ENCODE data around the gene USP30.

USP30 gene

DNA sequence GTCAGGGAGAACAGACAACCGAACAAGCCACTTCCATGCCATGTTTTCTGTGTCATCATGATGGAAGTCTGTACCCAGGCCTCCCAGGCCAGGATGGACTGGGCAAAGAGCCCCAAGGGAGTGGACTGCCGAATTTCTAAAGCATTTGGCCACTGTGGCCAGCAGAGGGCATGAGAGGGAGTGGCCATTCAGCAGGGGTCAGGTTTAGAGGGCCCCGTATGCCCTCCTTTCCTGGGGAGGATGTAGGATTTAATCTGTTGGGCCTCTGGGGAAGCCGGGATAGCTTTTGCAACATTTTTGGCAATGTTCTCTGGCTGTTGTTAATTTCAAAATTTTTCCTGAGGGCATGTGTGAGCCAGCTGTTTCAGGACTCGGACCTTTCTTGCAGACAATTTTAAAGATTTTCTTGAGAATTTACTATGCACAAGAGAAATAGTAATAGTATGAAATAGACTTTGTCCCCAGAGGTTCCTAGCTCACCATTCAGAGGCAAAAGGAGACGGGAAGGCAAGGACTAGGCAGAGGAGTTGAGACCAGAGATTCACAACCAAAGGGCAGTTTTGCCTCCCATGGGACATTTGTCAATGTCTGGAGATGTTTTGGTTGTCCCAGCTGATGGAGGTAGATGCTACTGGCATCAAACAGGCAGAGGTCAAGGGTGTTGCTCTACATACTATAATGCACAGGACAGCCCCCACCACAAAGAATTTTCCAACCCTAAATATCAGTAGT is 82.0 kb downstream of the USP30 start:
- TF ChIP-seq, protein P1, sequence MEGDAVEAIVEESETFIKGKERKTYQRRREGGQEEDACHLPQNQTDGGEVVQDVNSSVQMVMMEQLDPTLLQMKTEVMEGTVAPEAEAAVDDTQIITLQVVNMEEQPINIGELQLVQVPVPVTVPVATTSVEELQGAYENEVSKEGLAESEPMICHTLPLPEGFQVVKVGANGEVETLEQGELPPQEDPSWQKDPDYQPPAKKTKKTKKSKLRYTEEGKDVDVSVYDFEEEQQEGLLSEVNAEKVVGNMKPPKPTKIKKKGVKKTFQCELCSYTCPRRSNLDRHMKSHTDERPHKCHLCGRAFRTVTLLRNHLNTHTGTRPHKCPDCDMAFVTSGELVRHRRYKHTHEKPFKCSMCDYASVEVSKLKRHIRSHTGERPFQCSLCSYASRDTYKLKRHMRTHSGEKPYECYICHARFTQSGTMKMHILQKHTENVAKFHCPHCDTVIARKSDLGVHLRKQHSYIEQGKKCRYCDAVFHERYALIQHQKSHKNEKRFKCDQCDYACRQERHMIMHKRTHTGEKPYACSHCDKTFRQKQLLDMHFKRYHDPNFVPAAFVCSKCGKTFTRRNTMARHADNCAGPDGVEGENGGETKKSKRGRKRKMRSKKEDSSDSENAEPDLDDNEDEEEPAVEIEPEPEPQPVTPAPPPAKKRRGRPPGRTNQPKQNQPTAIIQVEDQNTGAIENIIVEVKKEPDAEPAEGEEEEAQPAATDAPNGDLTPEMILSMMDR (conservative IDR thresholded peaks at IDR 0.05; ENCODE audit: low read depth, low read length): peak; percentile 70
- peak; percentile 15 for DNase-seq (ENCODE audit: low read depth)
- no peak overlapping the region for H3K4me3 ChIP-seq (ENCODE audit: low read depth, low read length)

DNA sequence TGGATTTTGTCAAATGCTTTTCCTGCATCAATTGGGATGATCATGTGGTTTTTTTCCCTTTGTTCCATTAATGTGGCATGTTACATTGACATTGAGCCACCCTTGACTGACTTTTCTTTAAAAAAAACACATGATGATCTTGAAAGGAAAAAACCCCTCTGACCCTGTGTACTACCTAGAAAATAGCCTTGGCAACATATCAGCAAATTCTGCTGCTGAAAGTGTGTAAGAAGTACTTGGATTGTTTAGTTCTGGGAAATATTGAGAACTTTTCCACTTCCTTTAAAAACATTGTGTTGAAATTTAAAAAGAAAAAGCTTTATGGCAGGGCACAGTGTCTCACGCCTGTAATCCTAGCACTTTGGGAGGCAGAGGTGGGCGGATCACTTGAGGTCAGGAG is 84.7 kb downstream of the USP30 start:
- DNase-seq (ENCODE audit: low read depth): no peak
- no peak overlapping the region for H3K4me3 ChIP-seq (ENCODE audit: low read depth, low read length)
- TF ChIP-seq, protein P1 (conservative IDR thresholded peaks at IDR 0.05; ENCODE audit: low read depth, low read length): no peak
